DOHH2 (cell line): ENCODE measurements around the gene FBXO31.

Experiments
- EZH2phosphoT487 ChIP-seq: fragments of 200-600 bp; sonication (generic); IDR thresholded peaks from 2 replicates; pipeline ENCODE4 v1.6.1; 2017; ENCODE audit warnings: borderline replicate concordance, mild to moderate bottlenecking, antibody characterized with exemption, low read length, moderate library complexity, mixed read lengths
- TF ChIP-seq, protein P1 (sequence below): fragments of 200-600 bp; sonication (generic); IDR thresholded peaks from one replicate; pipeline ENCODE4 v1.5.1; 2014; ENCODE audit warnings: antibody characterized with exemption, mild to moderate bottlenecking, low read depth, low read length; ENCODE audit not compliant: poor library complexity, severe bottlenecking

DNA sequence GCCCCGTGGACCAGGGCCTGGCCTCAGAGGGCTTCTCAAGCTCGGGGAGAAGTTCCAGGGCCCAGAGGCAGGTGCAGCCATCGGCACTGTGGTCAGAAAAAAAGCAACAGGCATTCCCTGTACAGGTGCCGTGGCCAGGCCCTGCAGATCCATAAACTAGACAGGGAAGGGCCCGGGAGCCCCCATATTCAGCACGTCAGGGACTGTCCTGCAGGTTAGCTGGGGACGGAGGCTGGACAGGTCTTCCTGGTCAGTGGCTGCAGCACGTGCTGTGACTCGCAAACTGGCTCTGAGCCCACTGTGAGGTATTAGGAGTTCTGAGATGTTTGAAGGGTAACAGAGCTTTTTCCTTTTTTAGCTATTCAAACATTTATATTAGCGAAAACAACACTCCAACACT, 51.4 kb downstream of the FBXO31 start:
- TF ChIP-seq, protein P1, sequence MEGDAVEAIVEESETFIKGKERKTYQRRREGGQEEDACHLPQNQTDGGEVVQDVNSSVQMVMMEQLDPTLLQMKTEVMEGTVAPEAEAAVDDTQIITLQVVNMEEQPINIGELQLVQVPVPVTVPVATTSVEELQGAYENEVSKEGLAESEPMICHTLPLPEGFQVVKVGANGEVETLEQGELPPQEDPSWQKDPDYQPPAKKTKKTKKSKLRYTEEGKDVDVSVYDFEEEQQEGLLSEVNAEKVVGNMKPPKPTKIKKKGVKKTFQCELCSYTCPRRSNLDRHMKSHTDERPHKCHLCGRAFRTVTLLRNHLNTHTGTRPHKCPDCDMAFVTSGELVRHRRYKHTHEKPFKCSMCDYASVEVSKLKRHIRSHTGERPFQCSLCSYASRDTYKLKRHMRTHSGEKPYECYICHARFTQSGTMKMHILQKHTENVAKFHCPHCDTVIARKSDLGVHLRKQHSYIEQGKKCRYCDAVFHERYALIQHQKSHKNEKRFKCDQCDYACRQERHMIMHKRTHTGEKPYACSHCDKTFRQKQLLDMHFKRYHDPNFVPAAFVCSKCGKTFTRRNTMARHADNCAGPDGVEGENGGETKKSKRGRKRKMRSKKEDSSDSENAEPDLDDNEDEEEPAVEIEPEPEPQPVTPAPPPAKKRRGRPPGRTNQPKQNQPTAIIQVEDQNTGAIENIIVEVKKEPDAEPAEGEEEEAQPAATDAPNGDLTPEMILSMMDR: no peak
- no peak for TF ChIP-seq EZH2phosphoT487
